Stimulated activated CD4-positive, alpha-beta T cell treated with anti-CD3 and anti-CD28 coated beads, Interleukin-2, amount 100 ng/mL, for 24 hours (primary cell): Measurements from ENCODE around the gene LTBP4.
"Not testable (repeated sequence)": the region's sequence is repeated elsewhere in the genome, so short reads cannot be mapped to it uniquely, and the experiment has no call there.

Experiments
- DNase-seq, 2 donors: peaks; one replicate each; pipeline ENCODE4 v3.0.0-alpha.2; 2020

The LTBP4 gene

GRCh38 chr19:40601134-40601974, at the start of gene LTBP4:
Gene LTBP4, plus strand, starts transcription at chr19:40601369. Its CDS starts 19 bp downstream, at chr19:40601388.
- peak; percentile 42 to 43 for DNase-seq

GRCh38 chr19:40552848-40553247, 48.3 kb upstream of the LTBP4 start:
- no peak for DNase-seq

- DNase-seq: no peak
Observed at GRCh38 chr19:40553885-40554857, 47.0 kb upstream of the LTBP4 start.

GRCh38 chr19:40555978-40556689, 45.0 kb upstream of the LTBP4 start:
- DNase-seq: no peak

GRCh38 chr19:40556953-40557530, 44.1 kb upstream of the LTBP4 start:
- no peak for DNase-seq

GRCh38 chr19:40559394-40559793, 41.8 kb upstream of the LTBP4 start:
- DNase-seq: no peak

- no peak for DNase-seq
Observed at GRCh38 chr19:40560092-40560507, 41.1 kb upstream of the LTBP4 start.

- no peak for DNase-seq
Observed at GRCh38 chr19:40561947-40562346, 39.2 kb upstream of the LTBP4 start.

GRCh38 chr19:40564535-40564934, 36.6 kb upstream of the LTBP4 start:
- not testable (repeated sequence) for DNase-seq

- no peak for DNase-seq
Observed at GRCh38 chr19:40565355-40565754, 35.8 kb upstream of the LTBP4 start.

- no peak for DNase-seq
Observed at GRCh38 chr19:40565910-40566495, 35.2 kb upstream of the LTBP4 start.

- no peak for DNase-seq
Observed at GRCh38 chr19:40567040-40567749, 34.0 kb upstream of the LTBP4 start.

GRCh38 chr19:40567750-40568494, 33.2 kb upstream of the LTBP4 start:
- no peak for DNase-seq

- DNase-seq: peak; percentile 91 to 96
Observed at GRCh38 chr19:40570313-40571004, 30.7 kb upstream of the LTBP4 start.

- DNase-seq: no peak
Observed at GRCh38 chr19:40571005-40571318, 30.2 kb upstream of the LTBP4 start.

GRCh38 chr19:40571831-40572495, 29.2 kb upstream of the LTBP4 start:
- no peak for DNase-seq

- DNase-seq: no peak
Observed at GRCh38 chr19:40575326-40575725, 25.8 kb upstream of the LTBP4 start.

- DNase-seq: peak in 1 of 2 donors; percentile 32
Observed at GRCh38 chr19:40576151-40576584, 25.0 kb upstream of the LTBP4 start.
